HepG2 (cell line): ENCODE data around the gene TGM4. TPM values are rescaled to one million over a fixed set of nuclear protein-coding genes. Genes with fewer than 3 reads are reported as not detected.

Experiments used
- ASH2L ChIP-seq: fragments of 300-600, 200-600 bp; sonication (generic); IDR thresholded peaks from 2 replicates; pipeline ENCODE4 v1.7.0; 2017; ENCODE audit warnings: low read depth, mild to moderate bottlenecking, moderate library complexity, mixed read lengths, low read length; ENCODE audit not compliant: insufficient read length
- ATF1 ChIP-seq: IDR thresholded peaks from 2 replicates; pipeline ENCODE4 v1.6.1; 2016; ENCODE audit warnings: mild to moderate bottlenecking, control low read depth
- NAIF1 ChIP-seq: sonication (generic); formaldehyde crosslinking; IDR thresholded peaks from 2 replicates; pipeline ENCODE4 v1.5.0; 2020; ENCODE audit warnings: mild to moderate bottlenecking, missing genetic modification reagents, borderline replicate concordance
- polyA plus RNA-seq, 8 experiments: library from polyadenylated mRNA; depleted of rRNA in 3 of 8; stranded (reverse) in 7 of 8; unstranded in 1 of 8; fragments of >200 nt; fragmentation: Illumina TruSeq in 4 of 8; extraction: Trizol in 4 of 8; gene quantifications; 2 replicates each; pipeline versions ENCODE4 v1.2.1 to v1.2.3, GENCODE V29; 2011 to 2016; ENCODE audit warnings: low read depth in 4 of 8, missing spikeins in 1 of 8, mixed read lengths in 1 of 8; ENCODE audit not compliant: insufficient read depth in 1 of 8
- total RNA-seq, 5 experiments: library from RNA; depleted of rRNA; stranded (reverse); fragments of >200 nt; fragmentation: Illumina TruSeq; extraction: Trizol; gene quantifications; 2 replicates each; pipeline ENCODE4 v1.2.3, GENCODE V29; 2016; ENCODE audit warnings: low read depth in 1 of 5
- TF ChIP-seq, protein P1 (sequence below): sonication (generic); formaldehyde crosslinking; IDR thresholded peaks from 2 replicates; pipeline ENCODE4 v1.9.0; 2021; ENCODE audit warnings: missing genetic modification reagents, borderline replicate concordance
- TF ChIP-seq, protein P2 (sequence below): IDR thresholded peaks from 2 replicates; pipeline ENCODE4 v1.6.1; 2016; ENCODE audit warnings: mild to moderate bottlenecking, missing biosample characterization, missing genetic modification reagents
- TF ChIP-seq, protein P3 (sequence below): IDR thresholded peaks from 2 replicates; pipeline ENCODE4 v1.6.1; 2016; ENCODE audit warnings: mild to moderate bottlenecking
- TF ChIP-seq, protein P4 (sequence below): sonication (generic); formaldehyde crosslinking; IDR thresholded peaks from 2 replicates; pipeline ENCODE4 v1.4.0; 2020; ENCODE audit warnings: mild to moderate bottlenecking, missing genetic modification reagents
- TF ChIP-seq, protein P5 (sequence below): sonication (generic); formaldehyde crosslinking; IDR thresholded peaks from 2 replicates; pipeline ENCODE4 v1.4.0; 2020; ENCODE audit warnings: missing genetic modification reagents

Gene TGM4
- total and polyA plus RNA-seq, 2 of the 13 experiments (the other 11 are each of a cell fraction or from before 2014, with no cell fraction given), result 0.07 to 0.15 TPM

DNA sequence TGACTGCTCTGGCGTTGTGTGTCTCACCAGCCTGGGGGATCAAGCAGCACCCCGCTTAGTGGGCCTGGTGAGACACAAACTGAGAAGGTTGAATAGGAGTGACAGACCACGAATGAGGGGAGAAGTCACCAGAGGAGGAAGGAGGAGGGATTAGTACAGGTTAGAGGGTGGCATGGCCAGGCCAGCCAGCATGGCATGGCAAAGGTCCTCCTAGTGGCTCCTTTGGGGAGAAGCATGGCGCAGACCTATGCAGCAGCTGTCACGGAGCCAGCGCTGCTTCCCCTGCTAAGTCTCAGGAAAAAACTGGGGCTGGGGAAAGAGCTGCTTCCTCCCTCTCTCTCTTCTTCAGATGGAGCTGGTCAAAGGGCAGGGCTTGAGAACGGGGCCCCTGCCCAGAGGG, 53.0 kb downstream of the TGM4 start (continued):
- TF ChIP-seq, protein P1, sequence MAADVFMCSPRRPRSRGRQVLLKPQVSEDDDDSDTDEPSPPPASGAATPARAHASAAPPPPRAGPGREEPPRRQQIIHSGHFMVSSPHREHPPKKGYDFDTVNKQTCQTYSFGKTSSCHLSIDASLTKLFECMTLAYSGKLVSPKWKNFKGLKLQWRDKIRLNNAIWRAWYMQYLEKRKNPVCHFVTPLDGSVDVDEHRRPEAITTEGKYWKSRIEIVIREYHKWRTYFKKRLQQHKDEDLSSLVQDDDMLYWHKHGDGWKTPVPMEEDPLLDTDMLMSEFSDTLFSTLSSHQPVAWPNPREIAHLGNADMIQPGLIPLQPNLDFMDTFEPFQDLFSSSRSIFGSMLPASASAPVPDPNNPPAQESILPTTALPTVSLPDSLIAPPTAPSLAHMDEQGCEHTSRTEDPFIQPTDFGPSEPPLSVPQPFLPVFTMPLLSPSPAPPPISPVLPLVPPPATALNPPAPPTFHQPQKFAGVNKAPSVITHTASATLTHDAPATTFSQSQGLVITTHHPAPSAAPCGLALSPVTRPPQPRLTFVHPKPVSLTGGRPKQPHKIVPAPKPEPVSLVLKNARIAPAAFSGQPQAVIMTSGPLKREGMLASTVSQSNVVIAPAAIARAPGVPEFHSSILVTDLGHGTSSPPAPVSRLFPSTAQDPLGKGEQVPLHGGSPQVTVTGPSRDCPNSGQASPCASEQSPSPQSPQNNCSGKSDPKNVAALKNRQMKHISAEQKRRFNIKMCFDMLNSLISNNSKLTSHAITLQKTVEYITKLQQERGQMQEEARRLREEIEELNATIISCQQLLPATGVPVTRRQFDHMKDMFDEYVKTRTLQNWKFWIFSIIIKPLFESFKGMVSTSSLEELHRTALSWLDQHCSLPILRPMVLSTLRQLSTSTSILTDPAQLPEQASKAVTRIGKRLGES, result no peak
- TF ChIP-seq, protein P2, sequence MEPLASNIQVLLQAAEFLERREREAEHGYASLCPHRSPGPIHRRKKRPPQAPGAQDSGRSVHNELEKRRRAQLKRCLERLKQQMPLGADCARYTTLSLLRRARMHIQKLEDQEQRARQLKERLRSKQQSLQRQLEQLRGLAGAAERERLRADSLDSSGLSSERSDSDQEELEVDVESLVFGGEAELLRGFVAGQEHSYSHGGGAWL (CRISPR knock-in tag), result no peak
- TF ChIP-seq, protein P3, sequence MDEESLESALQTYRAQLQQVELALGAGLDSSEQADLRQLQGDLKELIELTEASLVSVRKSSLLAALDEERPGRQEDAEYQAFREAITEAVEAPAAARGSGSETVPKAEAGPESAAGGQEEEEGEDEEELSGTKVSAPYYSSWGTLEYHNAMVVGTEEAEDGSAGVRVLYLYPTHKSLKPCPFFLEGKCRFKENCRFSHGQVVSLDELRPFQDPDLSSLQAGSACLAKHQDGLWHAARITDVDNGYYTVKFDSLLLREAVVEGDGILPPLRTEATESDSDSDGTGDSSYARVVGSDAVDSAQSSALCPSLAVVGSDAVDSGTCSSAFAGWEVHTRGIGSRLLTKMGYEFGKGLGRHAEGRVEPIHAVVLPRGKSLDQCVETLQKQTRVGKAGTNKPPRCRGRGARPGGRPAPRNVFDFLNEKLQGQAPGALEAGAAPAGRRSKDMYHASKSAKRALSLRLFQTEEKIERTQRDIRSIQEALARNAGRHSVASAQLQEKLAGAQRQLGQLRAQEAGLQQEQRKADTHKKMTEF (CRISPR knock-in tag), result no peak
- TF ChIP-seq, protein P4, sequence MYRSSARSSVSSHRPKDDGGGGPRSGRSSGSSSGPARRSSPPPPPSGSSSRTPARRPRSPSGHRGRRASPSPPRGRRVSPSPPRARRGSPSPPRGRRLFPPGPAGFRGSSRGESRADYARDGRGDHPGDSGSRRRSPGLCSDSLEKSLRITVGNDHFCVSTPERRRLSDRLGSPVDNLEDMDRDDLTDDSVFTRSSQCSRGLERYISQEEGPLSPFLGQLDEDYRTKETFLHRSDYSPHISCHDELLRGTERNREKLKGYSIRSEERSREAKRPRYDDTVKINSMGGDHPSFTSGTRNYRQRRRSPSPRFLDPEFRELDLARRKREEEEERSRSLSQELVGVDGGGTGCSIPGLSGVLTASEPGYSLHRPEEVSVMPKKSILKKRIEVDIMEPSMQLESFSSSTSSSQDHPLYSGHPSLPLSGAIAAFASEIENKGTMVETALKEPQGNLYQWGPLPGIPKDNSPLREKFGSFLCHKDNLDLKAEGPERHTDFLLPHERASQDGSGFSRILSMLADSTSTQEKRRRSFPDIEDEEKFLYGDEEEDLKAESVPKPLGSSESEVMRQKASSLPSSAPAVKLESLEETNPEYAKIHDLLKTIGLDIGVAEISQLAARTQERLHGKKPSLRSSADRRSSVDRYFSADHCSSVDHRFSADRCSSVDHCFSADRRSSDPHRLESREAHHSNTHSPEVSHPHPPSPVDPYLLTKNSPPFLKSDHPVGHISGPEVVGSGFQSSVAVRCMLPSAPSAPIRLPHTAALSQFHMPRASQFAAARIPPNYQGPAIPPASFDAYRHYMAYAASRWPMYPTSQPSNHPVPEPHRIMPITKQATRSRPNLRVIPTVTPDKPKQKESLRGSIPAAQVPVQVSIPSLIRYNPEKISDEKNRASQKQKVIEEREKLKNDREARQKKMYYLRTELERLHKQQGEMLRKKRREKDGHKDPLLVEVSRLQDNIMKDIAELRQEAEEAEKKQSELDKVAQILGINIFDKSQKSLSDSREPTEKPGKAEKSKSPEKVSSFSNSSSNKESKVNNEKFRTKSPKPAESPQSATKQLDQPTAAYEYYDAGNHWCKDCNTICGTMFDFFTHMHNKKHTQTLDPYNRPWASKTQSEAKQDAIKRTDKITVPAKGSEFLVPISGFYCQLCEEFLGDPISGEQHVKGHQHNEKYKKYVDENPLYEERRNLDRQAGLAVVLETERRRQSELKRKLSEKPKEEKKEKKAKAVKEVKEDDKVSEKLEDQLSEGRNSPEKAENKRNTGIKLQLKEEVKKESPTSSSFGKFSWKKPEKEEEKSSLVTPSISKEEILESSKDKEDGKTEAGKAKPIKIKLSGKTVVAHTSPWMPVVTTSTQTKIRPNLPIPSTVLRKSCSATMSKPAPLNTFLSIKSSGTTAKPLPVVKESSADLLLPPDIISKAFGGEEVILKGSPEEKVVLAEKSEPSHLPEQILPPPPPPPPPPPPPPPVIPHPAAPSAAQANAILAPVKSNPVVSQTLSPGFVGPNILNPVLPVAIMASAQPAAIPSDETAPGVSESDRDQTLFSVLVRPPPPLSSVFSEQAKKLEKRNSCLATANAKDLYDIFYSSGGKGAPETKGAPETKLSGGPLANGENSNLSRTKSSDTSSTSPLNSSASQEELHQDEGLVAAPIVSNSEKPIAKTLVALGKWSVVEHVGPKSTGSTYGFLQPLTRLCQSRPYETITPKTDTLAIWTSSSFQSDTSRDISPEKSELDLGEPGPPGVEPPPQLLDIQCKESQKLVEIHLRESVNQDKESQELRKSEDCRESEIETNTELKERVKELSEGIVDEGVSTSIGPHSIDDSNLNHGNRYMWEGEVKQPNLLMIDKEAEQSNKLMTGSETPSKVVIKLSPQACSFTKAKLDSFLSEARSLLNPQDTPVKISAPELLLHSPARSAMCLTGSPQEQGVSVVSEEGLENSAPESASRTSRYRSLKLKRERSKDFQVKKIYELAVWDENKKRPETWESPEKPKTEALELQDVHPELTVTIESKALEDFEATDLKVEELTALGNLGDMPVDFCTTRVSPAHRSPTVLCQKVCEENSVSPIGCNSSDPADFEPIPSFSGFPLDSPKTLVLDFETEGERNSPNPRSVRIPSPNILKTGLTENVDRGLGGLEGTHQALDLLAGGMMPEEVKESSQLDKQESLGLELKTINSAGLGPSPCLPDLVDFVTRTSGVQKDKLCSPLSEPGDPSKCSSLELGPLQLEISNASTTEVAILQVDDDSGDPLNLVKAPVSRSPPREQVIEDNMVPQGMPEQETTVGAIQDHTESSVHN (CRISPR knock-in tag), result no peak
- no peak for TF ChIP-seq ATF1 (CRISPR knock-in tag)
- TF ChIP-seq ASH2L, result no peak
- TF ChIP-seq NAIF1, result no peak
- TF ChIP-seq, protein P5, sequence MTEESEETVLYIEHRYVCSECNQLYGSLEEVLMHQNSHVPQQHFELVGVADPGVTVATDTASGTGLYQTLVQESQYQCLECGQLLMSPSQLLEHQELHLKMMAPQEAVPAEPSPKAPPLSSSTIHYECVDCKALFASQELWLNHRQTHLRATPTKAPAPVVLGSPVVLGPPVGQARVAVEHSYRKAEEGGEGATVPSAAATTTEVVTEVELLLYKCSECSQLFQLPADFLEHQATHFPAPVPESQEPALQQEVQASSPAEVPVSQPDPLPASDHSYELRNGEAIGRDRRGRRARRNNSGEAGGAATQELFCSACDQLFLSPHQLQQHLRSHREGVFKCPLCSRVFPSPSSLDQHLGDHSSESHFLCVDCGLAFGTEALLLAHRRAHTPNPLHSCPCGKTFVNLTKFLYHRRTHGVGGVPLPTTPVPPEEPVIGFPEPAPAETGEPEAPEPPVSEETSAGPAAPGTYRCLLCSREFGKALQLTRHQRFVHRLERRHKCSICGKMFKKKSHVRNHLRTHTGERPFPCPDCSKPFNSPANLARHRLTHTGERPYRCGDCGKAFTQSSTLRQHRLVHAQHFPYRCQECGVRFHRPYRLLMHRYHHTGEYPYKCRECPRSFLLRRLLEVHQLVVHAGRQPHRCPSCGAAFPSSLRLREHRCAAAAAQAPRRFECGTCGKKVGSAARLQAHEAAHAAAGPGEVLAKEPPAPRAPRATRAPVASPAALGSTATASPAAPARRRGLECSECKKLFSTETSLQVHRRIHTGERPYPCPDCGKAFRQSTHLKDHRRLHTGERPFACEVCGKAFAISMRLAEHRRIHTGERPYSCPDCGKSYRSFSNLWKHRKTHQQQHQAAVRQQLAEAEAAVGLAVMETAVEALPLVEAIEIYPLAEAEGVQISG (CRISPR knock-in tag), result no peak
